Colon (tissue), 2 donors: ENCODE results near the gene ITPRIP.

Experiments used
- FAIRE-seq: peaks from 2 replicates; lab custom pipeline; 2012; peaks lifted over from hg19 to GRCh38; lab: Jason Lieb, UNC
- donor health status: control.
- donor health status: control.

The ITPRIP gene

DNA sequence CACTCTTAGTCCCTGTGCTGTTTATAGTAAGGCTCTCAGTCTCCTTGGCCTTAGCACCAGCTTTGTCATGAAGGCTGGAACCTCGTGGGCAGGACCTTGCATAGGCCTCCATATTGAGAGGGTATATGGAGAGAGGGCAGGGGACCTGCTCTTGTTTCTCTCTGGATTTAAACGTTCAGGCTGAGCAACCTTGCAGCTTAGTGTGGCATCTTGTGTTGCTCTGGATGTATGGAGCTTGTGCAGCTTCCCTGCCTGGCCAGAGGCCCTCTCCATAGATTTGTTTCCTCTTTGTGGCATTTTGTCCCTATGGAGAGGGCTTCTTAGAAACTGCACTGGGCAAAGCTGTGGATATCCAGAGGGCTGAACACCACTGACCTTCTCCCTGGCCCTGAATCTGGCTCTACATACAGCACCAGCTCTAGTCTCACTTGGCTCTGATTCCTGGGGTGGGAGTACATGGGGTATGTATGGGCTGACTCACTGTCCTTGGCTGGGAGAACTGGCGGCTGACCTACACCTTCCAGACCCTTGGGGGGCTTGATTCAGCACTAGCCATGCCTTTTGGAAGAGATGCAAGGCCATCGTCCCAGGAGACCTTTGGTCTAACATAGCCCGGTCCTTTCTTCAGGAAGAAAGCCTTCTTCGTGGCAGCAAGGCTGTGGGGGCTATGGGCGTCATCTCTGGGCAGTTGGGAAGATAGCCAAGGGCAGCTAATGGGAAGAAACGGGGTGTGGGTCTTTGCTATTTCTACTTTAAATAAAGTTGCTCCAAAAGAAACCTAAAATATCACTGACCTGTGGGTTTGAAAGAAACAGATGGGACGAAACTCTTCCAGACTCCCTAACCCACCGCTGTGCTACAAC lies 30.5 kb downstream of the ITPRIP start:
- no peak for FAIRE-seq

DNA sequence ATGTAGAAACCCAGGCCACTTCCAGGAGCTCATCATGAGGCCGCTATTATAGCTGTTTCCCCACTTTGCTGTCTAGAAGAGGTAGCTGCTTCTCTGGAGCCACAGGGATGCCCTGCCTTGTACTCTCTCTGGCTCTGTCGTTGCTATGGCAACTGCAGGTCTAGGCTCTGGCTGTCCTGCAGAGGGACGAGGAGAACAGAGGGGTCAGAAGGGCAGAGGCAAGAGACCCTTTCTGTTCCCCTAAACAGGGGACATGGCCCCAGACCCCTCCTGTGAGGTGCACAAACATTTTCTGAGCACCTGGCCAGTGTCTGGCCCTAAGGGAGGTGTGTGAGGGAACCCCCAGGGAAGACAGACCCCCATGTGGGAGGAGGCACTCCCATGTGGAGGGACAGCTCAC lies 31.4 kb downstream of the ITPRIP start:
- no peak for FAIRE-seq

GRCh38 chr10:104304927-104305326 lies 33.3 kb downstream of the ITPRIP start:
- FAIRE-seq, result no peak

GRCh38 chr10:104304356-104304745 lies 33.9 kb downstream of the ITPRIP start:
- no peak for FAIRE-seq

DNA sequence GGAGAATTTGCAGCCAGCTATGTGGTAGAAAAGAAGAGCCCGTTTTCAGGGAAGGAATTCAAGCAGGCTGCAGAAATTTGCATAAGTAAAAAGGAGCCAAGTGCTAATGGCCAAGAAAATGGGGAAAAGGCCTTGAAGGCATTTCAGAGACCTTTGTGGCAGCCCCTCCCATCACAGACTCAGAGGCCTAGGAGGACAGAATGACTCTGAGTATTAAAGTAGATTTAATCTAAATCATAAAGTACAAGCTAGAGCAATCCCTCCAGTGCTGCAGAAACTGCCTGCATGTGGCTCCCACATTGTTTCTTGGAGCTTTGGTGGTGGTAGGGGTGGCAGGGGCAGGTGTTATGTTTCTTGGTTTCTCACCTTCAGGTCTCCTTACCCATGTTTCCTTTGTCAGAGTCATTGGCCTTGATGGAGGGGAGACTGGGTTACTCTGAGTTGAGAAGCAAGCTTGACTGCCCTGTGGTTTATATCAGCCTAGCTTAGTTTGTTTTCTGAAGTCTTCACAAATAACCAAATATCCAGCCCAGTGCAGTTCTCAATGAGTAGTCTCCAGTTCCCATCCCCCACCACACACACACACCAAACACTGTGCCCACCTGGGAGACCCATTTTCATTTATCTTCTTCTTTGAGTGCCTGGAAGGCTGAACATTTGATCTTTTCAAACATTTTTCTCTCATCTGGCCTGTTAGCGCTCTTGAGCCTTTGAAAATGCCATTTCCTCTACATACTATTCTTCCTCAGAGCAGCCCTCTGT lies 34.5 kb downstream of the ITPRIP start:
- no peak for FAIRE-seq

DNA sequence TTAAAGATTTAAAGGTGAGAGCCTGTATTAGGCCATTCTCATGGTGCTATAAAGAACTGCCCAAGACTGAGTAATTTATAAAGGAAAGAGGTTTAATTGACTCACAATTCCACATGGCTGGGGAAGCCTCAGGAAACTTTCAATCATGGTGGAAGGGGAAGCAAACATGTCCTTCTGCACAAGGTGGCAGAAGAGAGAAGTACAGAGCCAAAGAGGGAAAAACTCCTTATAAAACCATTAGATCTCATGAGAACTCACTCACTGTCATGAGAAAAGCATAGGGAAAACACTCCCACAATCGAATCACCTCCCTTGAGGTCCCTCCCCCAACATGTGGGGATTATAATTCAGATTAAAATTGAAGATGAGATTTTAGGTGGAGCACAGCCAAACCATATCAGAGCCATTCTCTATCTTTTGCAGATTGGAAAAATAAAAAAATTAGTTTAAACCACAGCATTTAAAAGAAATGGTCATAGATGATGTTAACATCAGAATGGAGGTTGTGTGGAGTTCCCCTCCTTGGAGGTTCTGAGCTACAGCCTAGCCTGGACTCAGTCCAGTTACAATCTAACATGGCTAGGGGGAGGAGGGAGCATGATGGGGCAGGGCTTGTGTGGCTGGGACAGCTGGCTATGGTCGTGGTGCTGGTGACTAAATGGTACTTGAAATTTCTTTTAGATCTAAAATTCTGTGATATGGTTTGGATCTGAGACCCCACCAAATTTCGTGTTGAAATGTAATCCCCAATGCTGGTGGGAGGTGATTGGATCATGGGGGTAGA lies 36.2 kb downstream of the ITPRIP start:
- FAIRE-seq, result no peak

DNA sequence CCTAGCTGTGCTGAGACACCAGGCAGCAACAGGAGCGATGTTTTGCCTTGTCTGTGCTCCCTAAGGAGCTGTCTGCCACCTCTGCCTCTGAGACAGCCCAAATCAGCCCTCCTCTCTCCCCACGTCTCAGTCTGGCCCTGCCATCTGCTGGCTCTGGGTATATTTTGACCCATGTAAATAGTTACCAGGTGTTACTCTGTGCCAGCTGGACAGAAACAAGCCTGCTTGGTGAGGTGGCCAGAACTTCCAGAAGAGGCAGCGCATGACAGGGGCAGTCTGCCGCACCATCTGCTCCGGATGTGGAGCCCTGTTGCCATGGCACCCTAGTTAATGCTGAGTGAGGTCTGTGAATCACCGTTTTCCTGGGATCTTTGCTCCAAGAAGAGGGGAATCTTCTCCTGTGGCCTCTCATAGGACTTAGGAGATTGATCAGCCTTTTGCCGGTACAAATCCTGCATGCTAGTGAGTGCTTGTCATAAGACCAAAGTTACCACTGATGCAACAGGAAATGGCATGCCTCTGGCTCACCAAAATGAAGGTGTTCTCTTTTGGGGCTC lies 37.5 kb downstream of the ITPRIP start:
- no peak for FAIRE-seq

DNA sequence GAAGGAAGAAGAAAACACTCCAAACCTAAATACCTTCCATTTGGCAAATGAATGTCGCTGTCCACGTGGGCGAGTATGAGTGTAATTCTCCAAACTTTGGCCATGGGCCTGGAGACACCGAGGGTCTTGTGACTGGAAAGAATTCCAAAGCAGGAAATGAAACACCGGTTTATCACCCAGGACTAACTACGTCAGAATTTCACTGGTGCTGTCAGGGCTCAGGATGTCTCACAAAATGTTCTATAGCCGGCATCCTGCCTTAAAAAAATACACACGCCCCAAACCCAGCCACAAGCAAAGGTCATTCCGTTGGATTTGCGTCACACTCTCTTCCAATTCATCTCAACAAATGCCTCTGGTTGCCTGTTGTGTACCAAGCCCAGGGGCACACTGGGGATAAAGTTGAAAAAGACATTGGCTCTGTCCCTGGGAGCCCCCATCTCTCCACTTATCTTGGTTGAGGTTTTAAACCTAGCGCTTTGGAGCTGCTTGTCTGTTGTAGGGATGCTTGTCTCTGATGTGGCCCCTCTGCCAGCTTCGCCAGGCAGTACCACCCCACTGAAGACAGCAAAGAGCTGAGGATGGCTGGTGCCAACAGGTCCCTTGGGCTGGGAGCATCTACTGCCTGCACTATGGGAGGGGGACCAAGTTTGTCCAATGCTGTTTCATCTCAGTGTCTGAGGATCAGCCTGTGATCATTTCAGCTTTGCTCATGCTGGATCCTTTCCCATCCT lies 38.1 kb downstream of the ITPRIP start:
- FAIRE-seq, result no peak

GRCh38 chr10:104299031-104299904 lies 39.0 kb downstream of the ITPRIP start:
- no peak for FAIRE-seq

- FAIRE-seq, result no peak
These were observed 40.3 kb downstream of the ITPRIP start for GRCh38 chr10:104297697-104298660.

DNA sequence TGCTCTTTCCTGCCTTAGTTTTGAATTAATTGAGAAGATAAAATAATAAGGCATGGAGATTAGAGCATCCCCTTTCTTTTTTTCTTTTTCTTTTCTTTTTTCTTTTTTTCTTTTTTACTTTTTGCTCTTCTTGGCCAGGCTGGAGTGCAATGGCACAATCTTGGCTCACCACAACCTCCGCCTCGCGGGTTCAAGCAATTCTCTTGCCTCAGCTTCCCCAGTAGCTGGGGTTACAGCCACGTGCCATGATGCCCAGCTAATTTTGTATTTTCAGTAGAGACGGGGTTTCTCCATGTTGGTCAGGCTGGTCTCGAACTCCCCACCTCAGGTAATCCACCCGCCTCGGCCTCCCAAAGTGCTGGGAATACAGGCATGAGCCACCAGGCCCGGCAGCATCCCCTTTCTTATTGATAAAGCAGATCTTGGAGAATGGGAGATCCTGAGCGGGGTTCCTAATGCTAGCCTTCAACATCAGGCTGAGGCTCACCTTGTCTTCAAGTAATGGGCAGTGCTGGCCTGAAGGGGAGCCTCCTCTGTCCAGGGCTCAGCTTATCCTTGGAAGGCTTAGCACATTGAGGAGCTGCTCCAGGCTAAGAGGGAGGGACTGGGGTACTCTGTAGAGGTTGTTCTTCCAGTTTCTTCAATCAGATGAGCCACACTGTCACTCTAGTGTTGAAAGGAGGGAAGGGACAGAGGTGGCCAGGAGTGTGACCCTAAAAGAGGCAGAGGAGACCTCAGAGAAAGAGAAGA lies 41.4 kb downstream of the ITPRIP start:
- no peak for FAIRE-seq

GRCh38 chr10:104293781-104294321 lies 44.4 kb downstream of the ITPRIP start:
- no peak for FAIRE-seq

- FAIRE-seq, result no peak
These were observed 45.3 kb downstream of the ITPRIP start for GRCh38 chr10:104293011-104293410.

GRCh38 chr10:104291439-104291951 lies 46.8 kb downstream of the ITPRIP start:
- FAIRE-seq, result no peak

DNA sequence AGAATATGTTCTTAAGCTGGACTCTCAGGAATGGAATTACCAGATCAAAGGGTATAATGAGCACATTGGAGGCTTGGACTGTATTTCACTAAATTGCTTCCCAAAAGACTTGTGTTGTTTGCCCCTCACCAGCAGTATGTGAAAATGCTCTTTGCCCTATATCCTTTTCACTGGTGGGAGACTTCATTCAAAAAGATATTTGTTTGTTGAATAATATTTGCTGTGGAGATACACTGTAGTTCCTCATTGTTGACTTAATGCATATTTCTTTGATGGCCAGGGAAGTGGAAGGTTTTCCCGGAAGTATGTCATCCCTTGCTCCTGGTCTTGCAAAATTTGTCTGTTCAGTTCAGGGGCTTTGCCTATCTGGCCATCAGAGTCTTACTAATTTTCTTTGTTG lies 49.9 kb downstream of the ITPRIP start:
- FAIRE-seq, result no peak

- no peak for FAIRE-seq
These were observed 51.3 kb downstream of the ITPRIP start for GRCh38 chr10:104286939-104287338.

DNA sequence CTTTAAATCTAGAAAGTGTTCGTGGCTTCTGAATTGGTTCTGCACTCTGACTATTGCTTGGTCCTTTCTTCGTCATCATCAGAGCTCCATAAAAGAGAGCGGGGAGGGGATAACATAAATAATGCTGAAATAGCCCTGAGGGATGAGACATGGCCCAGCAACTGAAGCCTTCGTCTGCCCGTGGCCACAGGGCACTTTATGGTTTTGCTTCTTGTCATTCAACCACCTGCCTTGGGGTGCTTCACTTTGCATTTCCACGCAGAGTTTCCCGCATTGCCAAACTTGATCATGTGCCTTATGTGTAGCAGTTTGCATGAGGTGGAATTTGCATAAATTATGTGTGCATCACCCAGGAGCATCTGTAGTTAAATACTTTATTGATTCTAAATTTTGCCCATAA lies 53.4 kb downstream of the ITPRIP start:
- FAIRE-seq, result no peak

DNA sequence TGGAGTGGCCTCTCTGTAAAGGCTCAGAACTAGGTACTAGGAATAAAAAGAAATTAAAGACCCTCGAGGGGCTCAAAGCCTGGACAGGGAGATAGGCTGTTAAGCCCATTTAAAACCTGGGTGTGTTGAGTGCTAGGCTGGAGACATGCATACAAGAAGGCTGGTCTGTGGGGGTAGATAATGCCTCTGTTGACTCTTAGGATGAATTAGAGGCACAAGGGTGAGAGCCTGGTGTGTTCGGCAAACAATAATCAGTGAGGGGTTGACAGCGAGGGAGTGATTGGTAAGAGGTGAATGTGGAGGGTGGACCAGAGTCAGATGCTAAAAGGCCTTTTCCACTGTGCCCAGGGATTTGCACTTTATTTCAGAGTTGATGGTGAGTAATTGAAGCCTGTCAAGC lies 56.6 kb downstream of the ITPRIP start:
- no peak for FAIRE-seq
